T47D (cell line): ENCODE results near the gene ARID5A.

ENCODE experiments used
- DNase-seq, 2 experiments: peaks; one replicate each; pipeline versions ENCODE4 v3.0.0 to v3.0.0-alpha.2; 2011 to 2012; ENCODE audit warnings: low read depth in 1 of 2, low spot score in 1 of 2
- JUND ChIP-seq: IDR thresholded peaks from 2 replicates; pipeline ENCODE4 v1.6.1; 2012; ENCODE audit warnings: low read depth
- in situ Hi-C: cut with HindIII; loops from 2 replicates; pipeline ENCODE4 v1.10.0; 2016; ENCODE audit warnings: low sequenced_read_pairs, low pct_unique_long_range_greater_than_20kb

ARID5A gene

GRCh38 chr2:96509847-96510230 is 26.7 kb upstream of the ARID5A start:
- no peak for TF ChIP-seq JUND
- DNase-seq: no peak
- in situ Hi-C loops: no loop called here

- TF ChIP-seq JUND: no peak
- DNase-seq: no peak
- in situ Hi-C loops: no loop called here
Observed at GRCh38 chr2:96510931-96511595, 25.5 kb upstream of the ARID5A start.

GRCh38 chr2:96511851-96512250 is 24.7 kb upstream of the ARID5A start:
- DNase-seq: no peak
- no peak for TF ChIP-seq JUND
- in situ Hi-C loops: no loop called here

GRCh38 chr2:96512341-96512740 is 24.2 kb upstream of the ARID5A start:
- no peak for TF ChIP-seq JUND
- no peak for DNase-seq
- in situ Hi-C loops: no loop called here

GRCh38 chr2:96514521-96514920 is 22.0 kb upstream of the ARID5A start:
- TF ChIP-seq JUND: no peak
- in situ Hi-C loops: no loop called here
- no peak for DNase-seq

- TF ChIP-seq JUND: no peak
- DNase-seq: no peak
- in situ Hi-C loops: no loop called here
Observed at GRCh38 chr2:96517079-96517478, 19.5 kb upstream of the ARID5A start.

GRCh38 chr2:96520231-96520630 is 16.3 kb upstream of the ARID5A start:
- no peak for DNase-seq
- no peak for TF ChIP-seq JUND
- in situ Hi-C loops: no loop called here

GRCh38 chr2:96520697-96521096 is 15.9 kb upstream of the ARID5A start:
- in situ Hi-C loops: no loop called here
- TF ChIP-seq JUND: no peak
- DNase-seq: no peak

- no peak for TF ChIP-seq JUND
- in situ Hi-C loops: no loop called here
- DNase-seq: no peak
Observed at GRCh38 chr2:96521219-96521618, 15.3 kb upstream of the ARID5A start.

GRCh38 chr2:96522304-96523203 is 14.0 kb upstream of the ARID5A start:
- in situ Hi-C loops: no loop called here
- TF ChIP-seq JUND: no peak
- DNase-seq: no peak

- DNase-seq: no peak
- no peak for TF ChIP-seq JUND
- in situ Hi-C loops: no loop called here
Observed at GRCh38 chr2:96523659-96524481, 12.7 kb upstream of the ARID5A start.

GRCh38 chr2:96524482-96525210 is 11.9 kb upstream of the ARID5A start:
- no peak for DNase-seq
- no peak for TF ChIP-seq JUND
- in situ Hi-C loops: no loop called here

GRCh38 chr2:96525211-96525507 is 11.4 kb upstream of the ARID5A start:
- in situ Hi-C loops: no loop called here
- no peak for DNase-seq

More at GRCh38 chr2:96525211-96525507, 11.4 kb upstream of the ARID5A start:
- TF ChIP-seq JUND: no peak
